NCI-H526 treated with DMSO at 0.1 percent for 48 hours (cell line): ENCODE data around the gene GJD2.
A peak's percentile ranks its signal among the peaks of the same experiment; 100 is the strongest.

ENCODE experiments used
- DNase-seq: peaks from one replicate; lab custom pipeline; 2025; lab: John Stamatoyannopoulos, UW

The GJD2 gene

GRCh38 chr15:34724481-34724880, 30.3 kb downstream of the GJD2 start:
- DNase-seq = no peak

GRCh38 chr15:34722439-34722836, 32.4 kb downstream of the GJD2 start:
- no peak for DNase-seq

GRCh38 chr15:34721802-34722438, 32.9 kb downstream of the GJD2 start:
- DNase-seq = no peak

GRCh38 chr15:34721157-34721801, 33.5 kb downstream of the GJD2 start:
- no peak for DNase-seq

GRCh38 chr15:34719695-34720094, 35.1 kb downstream of the GJD2 start:
- no peak for DNase-seq

- DNase-seq = no peak
Observed at GRCh38 chr15:34718681-34719665, 35.8 kb downstream of the GJD2 start.

GRCh38 chr15:34717729-34718128, 37.1 kb downstream of the GJD2 start:
- DNase-seq = no peak

GRCh38 chr15:34716111-34716510, 38.7 kb downstream of the GJD2 start:
- DNase-seq = no peak

- no peak for DNase-seq
Observed at GRCh38 chr15:34714476-34715121, 40.2 kb downstream of the GJD2 start.

- DNase-seq = no peak
Observed at GRCh38 chr15:34713635-34714034, 41.2 kb downstream of the GJD2 start.

GRCh38 chr15:34709866-34710265, 44.9 kb downstream of the GJD2 start:
- no peak for DNase-seq

GRCh38 chr15:34708422-34708821, 46.4 kb downstream of the GJD2 start:
- DNase-seq = peak; percentile 38

GRCh38 chr15:34701536-34701935, 53.3 kb downstream of the GJD2 start:
- no peak for DNase-seq
